Gastroesophageal sphincter (tissue), 3 donors: Measurements from ENCODE around the gene CEP131.

Experiments used
- CTCF ChIP-seq, 4 experiments: fragments of 200-600 bp in 2 of 4; fragments of 450-650 bp in 2 of 4; sonication (generic) in 1 of 4; IDR thresholded peaks; one replicate each; pipeline ENCODE4 v1.5.1; 2017 to 2019; ENCODE audit warnings: antibody characterized with exemption in 4 of 4, mild to moderate bottlenecking in 2 of 4, moderate library complexity in 2 of 4
- POLR2AphosphoS5 ChIP-seq: sonication (generic); formaldehyde crosslinking; IDR thresholded peaks from one replicate; pipeline ENCODE4 v1.6.1; 2017; ENCODE audit warnings: antibody characterized with exemption

- TF ChIP-seq CTCF (IDR thresholded peaks at IDR 0.05) (no peak), POLR2AphosphoS5 (no peak)
Measured at GRCh38 chr17:81144423-81144781, 78.4 kb downstream of the CEP131 start.
